HG03342 (cell line): ENCODE data around the gene ARID5A.
"Not testable (repeated sequence)": the region's sequence is repeated elsewhere in the genome, so short reads cannot be mapped to it uniquely, and the experiment has no call there.

Experiments
- ATAC-seq: cut with Tn5 transposase; IDR thresholded peaks from one replicate; pipeline ENCODE4 v1.9.1; 2021; ENCODE audit warnings: mild to moderate bottlenecking, moderate library complexity; ENCODE audit not compliant: unreplicated experiment

The ARID5A gene

DNA sequence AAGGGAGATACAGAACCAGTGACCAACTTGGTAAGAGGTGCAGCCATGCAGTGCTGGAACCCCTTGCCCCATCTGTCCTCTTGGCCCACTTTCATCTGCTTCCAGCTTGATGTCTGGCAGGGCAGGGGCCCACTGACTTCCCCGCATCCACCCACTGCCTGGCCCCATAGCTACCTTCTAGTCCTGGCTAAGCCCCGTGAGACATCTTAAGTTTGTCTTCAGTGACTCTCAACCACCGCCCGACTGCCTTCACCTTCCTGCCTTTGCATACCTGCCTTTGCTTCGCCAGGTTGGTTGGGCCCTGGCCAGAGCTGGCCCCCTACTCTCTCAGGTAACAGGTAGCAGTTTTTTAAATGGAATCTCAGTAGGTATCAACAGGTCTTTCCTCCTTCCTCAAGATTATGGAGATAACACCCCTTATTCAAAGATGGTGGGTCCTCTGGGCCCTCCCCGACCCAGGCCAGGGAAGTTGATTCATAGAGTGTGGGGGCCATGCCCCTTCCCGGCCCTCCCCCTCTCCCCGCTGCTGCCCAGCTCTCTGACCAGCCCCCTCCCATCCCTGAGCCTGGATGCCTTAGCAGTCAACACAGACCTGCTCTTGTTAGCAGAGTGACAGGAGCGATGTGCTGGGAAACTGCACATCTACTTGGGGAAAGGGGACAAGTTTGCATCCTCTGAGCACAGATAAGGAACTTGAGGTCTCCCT is 2.8 kb downstream of the ARID5A start:
- ATAC-seq, result no peak

DNA sequence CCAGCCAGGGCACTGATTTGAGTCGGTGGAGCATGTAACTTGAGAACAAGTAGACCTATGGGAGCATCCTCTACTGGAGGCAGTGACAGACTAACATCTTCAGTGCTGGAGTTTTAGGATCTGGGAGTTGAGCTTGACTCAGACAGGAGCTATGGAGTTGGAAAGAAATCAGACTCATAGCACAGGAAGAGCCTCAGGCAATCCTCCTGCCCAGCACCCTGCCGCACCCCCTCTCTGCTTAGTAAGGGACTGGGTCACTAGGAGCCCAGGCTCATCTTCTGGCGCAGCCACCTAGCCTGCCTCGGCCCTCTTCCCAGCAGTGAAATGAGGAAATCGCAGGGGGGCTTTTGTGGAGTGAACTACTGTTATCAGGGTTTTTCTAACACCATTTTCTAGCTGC is 3.6 kb downstream of the ARID5A start:
- no peak for ATAC-seq

DNA sequence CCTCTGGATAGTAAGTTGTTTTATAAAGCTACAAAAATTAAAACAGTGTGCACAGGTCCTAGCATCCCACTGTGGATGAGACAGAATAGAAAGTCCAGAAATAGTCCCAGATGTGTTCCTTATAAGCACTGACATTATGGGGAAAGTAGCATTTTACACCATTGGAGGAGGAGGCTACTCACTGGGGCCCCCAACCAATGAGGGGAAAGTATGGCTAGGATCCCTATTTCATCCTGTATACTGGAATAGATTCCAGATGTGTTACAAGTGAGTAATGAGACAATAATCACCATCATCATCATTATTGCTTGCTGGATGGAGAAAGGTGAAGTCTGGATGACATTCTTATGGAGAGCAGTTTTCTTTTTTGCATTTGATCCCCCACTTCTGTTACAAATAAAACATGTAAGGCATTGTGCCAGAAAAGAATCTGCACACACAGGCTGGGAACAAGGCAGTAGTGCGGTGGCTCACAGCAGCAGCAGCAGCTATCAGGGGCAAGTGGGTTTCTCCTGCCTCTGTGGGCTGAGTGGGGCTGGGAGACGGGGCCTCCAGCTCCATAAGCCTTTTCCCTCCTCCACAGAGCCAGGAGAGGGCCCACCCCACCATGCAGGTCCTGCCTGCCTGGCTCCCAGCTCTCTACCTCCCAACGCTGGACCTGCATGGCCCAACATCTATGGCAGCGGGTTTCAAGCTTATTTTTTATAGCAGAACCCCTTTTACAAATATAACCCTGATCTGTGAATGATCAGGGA is 5.0 kb downstream of the ARID5A start:
- no peak for ATAC-seq

DNA sequence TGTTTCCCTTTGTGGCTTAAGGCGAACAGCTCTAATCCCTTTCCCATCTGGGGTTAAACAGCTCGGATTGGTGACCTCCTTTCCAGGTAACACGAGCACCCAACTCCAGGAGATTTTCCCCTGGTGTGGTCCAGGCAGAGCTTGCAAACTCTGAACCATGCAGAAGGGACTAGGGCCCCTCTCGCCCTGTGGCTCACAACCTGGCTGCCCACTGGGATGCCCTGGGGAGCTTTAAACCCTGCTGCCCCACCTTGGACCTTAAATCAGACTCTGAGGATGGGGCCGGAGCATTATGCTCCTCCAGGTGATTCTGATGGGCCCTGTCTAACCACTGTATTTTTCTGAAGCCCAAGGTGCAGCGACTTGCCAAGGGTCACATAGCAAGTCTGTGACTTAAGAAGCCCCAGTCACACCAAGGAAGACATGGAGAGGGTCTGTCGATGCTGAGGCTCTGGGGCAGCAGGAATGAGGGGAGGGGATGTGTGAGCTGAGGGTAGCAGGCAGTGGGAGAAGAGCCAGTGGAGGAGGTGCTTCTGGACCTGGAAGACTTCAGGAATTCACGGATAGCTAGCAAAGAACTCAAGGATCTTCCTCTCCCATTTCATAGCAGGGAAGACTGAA is 5.9 kb downstream of the ARID5A start:
- ATAC-seq, result no peak

DNA sequence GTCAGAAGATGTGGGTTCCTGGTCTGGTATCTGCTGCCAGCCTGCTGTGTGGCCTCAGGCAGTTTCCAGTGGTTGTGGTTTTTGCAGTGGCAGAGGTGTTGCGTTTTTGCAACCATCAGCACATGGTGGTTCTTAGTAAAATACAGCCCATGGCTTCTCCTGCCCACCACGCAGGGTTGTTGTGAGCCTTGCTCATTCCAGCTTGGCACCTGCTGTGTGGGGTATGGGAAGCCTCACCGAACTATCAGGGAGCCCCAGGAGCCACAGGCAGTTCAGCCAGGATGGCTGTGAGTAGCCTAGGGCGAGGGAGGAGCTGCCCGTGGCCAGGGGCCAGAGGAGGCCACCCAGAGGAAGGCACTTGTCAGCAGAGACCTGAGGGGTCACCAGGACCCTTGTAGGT is 9.8 kb downstream of the ARID5A start:
- no peak for ATAC-seq

DNA sequence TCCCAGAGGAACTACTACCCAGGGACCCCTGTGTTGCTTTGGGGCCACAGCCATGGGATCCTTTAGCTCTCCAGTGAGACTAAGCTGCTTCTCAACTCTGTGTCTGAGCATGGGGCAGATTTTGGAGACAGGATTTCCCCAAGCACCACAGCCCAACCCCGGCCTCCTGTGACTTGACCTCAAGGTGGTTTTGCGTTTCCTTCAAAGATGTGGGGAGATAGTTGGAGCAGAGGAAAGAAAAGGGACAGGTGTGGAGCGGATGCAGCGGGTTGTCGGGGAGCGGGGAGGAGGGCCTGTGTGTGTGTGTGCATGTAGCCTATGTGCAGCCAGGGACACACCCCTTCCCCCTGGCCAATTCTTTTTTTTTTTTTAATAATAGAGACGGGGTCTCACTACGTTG is 10.2 kb downstream of the ARID5A start:
- ATAC-seq, result no peak

DNA sequence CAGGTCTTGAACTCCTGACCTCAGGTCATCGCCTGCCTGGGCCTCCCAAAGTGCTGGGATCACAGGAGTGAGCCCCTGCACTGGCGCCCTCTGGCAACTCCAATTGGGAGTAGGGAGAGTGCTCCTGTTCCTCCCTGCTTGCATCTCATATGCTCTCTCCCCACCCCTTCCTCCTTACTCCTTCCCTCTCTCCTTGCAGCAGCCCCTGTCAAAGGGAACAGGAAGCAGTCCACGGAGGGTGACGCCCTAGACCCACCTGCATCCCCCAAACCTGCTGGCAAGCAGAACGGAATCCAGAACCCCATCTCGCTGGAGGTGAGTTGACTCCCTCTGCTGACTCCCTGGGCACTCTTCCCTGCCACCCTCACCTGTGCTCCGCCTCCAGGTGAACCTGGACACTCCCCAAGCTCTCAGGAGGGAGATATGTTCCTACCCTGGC is 10.7 kb downstream of the ARID5A start:
- no peak for ATAC-seq

DNA sequence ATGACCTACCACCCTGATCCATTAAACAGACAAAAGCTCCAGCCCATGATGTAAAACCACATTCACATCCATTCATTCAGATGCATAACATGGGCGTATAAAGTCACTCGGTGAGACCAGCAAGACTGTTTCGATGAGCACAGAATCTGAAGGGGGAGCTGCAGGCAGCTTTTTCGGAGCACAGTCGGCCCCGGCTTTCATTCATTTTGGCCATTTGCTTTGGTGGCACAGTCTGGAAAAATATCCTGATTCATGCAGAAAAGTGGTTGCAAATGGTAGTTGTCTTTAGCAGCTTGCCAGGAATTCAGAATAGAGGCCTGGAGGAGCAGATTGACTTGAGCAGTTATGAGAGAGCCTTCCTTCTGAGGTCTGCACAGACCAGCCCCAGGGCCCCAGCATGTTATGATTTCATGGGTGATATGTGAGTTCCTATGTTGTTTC is 11.2 kb downstream of the ARID5A start:
- ATAC-seq, result no peak

DNA sequence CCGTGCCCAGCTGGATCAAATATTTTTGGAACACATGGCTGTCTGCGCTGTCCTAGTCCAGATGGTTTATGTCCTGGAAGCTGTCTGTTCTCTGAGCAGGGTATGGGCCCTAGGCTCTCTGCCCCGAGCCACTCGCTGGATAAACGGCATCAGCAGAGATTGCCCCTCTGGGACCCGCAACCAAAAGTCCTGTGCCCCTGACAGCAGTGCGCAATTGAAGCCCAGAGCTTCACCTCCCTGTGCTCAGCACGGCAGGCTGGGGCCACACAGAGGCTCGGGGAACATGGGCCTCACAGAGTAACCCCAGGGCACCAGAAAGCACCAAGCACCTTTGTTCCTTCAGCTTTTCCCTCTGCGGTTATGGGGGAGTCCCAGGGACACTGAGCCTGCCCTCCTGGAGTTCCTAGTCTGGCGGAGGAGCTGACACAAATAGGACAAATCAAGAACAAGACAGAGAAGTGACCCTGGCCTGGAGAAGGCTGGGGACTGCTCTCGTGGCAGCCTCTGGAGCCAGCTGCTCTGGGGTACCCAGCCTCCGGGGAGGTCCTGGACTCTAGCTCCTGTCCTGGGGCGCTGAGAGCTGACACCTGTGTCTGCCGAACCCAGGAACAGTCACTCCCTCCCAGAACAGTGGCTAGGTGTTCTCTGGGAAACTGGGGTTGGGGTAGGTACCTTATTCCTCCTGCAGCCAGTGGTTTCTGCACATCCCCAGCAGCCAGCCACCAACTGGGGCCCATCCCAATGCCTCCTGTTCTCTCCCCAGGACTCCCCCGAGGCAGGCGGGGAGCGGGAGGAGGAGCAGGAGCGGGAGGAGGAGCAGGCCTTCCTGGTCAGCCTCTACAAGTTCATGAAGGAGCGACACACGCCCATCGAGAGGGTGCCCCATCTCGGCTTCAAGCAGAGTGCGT is 12.3 kb downstream of the ARID5A start:
- no peak for ATAC-seq

DNA sequence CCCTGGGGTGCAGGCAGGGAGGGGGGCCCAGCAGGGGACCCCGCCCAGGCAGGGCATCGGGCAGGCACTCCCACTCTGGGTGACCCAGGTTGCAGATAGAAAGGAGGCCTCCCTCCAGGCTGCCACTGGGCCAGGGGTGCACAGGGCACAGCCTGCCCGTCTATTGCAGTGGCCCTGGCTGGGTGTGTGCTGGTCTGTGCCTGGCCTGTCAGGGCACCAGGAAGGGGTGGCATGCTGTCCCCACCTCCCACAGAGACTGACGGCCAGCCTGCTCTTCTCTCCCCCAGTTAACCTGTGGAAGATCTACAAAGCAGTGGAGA is 12.9 kb downstream of the ARID5A start:
- ATAC-seq, result no peak

DNA sequence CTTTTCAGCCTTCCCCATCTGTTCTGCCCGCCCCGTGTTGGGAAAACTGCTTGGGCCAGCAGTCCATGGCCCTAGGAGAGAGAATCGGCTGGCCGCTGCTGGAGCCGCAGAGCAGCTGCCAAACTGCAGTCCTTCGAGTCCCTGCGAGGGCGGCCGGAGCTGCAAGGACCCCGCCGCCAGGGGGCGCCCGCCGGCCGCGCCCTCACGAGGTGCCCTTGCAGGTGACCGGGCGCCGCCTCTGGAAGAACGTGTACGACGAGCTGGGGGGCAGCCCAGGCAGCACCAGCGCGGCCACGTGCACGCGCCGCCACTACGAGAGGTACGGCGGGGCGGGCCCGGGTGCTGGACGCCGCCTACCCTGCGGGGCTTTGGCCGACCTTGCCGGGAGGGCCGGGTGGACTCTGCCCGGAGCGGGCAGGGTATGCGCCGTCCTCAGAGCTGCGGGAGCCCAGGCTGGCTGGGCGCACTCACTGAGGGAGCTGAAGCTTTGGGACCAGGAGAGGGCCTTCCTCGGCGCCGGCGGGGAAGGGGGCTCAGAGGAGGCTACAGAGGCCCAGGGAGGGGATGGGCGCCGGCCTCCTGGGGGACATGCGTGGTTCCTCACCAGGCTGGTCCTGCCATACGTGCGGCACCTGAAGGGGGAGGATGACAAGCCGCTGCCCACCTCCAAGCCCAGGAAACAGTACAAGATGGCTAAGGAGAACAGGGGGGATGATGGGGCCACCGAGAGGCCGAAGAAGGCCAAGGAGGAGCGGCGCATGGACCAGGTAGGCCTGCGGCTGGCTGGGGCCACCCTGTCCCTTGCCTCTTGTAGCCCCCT is 13.6 kb downstream of the ARID5A start:
- ATAC-seq, result no peak

DNA sequence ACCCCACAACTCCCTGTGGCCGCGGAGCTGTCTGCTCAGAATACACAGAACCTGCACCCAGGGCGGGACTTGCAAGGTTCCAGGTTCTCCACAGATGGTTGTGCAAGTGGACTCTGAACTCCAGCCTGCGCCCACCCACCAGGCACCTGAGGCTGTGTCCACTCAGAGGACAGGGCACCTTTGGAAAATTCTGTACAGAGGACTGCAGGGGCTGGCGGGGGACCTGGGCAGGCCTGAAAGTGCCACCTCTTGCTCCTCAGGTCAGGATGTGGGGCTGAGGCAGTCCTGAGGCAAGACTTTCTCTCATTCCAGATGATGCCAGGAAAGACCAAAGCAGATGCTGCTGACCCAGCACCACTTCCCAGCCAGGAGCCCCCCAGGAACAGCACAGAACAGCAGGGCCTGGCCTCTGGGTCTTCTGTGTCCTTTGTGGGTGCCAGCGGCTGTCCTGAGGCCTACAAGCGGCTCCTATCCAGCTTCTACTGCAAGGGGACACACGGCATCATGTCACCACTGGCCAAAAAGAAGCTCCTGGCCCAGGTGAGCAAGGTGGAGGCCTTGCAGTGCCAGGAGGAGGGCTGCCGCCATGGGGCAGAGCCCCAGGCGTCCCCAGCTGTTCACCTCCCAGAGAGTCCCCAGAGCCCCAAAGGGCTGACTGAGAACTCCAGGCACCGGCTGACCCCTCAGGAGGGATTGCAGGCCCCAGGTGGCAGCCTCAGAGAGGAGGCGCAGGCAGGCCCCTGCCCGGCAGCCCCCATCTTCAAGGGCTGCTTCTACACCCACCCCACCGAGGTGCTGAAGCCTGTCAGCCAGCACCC is 14.4 kb downstream of the ARID5A start:
- no peak for ATAC-seq

DNA sequence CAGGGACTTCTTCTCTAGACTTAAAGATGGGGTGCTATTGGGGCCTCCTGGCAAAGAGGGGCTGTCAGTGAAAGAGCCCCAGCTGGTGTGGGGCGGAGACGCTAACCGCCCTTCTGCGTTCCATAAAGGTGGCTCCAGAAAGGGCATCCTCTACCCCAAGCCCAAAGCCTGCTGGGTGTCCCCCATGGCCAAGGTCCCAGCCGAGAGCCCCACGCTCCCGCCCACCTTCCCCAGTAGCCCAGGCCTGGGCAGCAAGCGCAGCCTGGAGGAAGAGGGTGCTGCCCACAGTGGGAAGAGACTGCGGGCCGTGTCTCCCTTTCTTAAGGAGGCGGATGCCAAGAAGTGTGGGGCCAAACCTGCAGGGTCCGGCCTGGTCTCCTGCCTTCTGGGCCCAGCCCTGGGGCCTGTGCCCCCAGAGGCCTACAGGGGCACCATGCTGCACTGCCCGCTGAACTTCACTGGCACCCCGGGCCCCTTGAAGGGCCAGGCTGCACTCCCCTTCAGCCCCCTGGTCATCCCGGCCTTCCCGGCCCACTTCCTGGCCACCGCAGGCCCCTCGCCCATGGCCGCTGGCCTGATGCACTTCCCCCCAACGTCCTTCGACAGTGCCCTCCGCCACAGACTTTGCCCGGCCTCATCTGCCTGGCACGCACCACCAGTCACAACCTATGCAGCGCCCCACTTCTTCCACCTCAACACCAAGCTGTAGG is 15.2 kb downstream of the ARID5A start:
- no peak for ATAC-seq

DNA sequence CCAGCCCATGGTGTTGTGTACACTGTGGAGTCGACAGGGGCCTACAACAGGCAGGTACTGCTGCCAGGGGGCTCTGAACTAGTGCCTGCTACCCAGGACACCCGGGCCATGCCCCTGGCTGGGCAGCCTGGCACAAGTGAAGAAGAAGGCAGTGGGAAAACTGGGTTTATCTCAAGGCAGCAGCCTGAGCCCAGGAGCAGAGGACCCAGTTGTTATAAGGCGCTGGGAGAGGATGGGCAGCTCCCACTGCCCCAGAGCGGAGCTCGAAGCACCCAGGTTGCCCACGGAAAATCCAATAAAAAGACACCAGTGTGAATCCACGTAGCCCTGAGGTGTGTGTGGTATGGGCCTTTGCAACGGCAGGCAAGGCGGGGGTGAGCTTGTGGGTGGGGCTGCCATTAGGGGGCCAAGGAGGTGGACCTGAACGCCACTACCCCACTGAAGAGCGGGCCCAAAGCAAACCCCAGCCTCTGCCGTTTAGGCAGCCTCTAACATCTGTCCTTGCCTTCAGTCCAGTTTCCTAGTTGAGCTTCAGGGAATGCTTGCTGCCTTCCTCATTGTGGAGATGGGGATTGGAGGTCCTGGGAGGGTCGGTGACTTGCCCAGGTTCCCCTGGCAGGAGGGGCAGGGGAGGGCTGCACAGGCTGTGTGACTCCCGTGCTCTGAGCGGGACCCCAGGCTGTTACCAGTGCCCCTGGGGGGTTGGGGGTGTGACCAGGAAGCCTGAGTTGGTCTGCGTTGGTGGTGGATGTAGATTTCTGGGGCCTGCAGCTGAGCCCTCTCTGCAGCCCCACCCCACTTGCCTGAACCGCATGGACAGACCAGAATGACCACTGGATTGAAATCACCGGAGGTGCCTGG is 16.0 kb downstream of the ARID5A start:
- ATAC-seq, result no peak

DNA sequence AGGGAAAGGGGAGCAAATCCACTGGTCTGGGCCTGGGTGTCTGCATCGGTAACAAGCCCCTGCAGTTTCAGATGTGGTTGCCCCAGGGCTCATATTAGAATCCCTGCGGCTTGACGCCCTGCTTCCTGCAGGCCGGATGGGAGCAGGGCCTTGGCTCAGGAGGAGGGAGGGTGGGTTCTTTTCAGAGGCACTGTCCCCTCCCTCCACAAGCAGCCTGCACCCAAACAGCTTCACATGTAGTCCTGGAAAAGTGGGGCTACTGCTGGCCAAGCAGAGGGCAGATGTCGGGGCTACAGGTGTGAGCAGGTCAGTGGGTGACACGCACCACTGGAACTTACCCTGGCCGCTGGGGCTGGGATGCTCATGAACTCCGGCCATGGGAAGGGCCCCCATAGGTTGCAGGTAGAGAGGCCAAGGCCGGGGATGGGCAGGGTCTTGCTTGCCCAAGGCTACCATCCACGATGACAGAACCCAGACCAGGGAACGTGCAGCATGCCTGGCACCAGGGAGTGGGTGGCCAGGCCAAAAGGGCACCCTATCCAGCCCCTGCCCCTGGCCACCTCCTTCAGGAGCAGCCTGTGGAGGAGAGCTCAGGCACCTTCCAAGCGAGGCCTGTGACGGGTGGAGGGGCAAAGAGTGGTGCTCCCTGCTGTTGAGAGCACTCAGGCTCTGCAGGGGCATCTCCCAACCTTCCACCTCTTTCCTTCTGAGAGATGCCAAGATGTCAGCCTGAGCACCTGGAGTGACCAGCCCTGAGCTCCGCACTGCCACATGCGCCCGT is 16.8 kb downstream of the ARID5A start:
- no peak for ATAC-seq

DNA sequence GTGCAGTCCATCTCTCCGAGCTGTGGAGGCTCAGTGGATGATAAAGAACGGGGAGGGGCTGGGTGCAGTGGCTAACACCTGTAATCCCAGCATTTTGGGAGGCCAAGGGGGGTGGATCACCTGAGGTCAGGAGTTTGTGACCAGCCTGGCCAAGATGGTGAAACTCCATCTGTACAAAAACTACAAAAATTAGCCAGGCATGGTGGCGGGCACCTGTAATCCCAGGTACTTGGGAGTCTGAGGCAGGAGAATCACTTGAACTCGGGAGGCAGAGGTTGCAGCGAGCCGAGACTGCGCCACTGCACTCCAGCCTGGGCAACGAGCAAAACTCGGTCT is 17.4 kb downstream of the ARID5A start:
- not testable (repeated sequence) for ATAC-seq
